ENCODE data around the gene ANO5.

DNA sequence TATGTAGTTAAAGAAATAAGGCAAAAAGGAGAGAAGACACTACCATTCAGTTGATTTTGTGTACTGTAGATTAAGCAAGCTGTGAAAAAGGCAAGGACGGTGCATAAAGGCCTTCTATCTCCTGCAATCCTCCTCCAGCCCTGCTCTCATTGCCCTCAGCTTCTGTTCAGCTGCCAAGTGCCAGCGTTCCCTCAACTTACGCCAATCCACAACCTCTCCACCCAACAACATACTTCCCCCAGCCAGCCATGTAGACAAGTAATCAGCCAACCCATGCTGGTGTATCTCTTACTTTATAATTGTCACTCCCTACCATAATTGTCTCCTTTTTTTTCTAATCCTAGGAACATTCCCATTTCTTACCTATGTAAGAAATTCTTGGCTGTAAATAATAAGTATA lies 30.1 kb upstream of the ANO5 start:
- TF ChIP-seq POLR2A (IDR thresholded peaks at IDR 0.05), result no peak
- TF ChIP-seq, protein P1, sequence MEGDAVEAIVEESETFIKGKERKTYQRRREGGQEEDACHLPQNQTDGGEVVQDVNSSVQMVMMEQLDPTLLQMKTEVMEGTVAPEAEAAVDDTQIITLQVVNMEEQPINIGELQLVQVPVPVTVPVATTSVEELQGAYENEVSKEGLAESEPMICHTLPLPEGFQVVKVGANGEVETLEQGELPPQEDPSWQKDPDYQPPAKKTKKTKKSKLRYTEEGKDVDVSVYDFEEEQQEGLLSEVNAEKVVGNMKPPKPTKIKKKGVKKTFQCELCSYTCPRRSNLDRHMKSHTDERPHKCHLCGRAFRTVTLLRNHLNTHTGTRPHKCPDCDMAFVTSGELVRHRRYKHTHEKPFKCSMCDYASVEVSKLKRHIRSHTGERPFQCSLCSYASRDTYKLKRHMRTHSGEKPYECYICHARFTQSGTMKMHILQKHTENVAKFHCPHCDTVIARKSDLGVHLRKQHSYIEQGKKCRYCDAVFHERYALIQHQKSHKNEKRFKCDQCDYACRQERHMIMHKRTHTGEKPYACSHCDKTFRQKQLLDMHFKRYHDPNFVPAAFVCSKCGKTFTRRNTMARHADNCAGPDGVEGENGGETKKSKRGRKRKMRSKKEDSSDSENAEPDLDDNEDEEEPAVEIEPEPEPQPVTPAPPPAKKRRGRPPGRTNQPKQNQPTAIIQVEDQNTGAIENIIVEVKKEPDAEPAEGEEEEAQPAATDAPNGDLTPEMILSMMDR (IDR thresholded peaks at IDR 0.05), result no peak

All from body of pancreas (tissue), 4 donors.